Activated CD8-positive, alpha-beta T cell treated with anti-CD3 and anti-CD28 coated beads for 36 hours (primary cell): ENCODE measurements around the gene MMP7. TPM values are rescaled to one million over a fixed set of nuclear protein-coding genes. Genes with fewer than 3 reads are reported as not detected.

Experiments
- ATAC-seq: fragments of 200-7000 bp; cut with Tn5 transposase; one replicate; pipeline ENCODE4 v1.10.0; 2021; ENCODE audit warnings: mild to moderate bottlenecking, moderate library complexity
- CTCF ChIA-PET: fragments of 350-600 bp; sonication (Branson Sonifier 250); formaldehyde crosslinking; loops from one replicate; lab custom pipeline; 2021; ENCODE audit warnings: antibody characterized with exemption; lab: Charles Lee
- POLR2A ChIA-PET: fragments of 350-600 bp; sonication (Branson Sonifier 250); formaldehyde crosslinking; loops from one replicate; lab custom pipeline; 2021; ENCODE audit warnings: antibody characterized with exemption; lab: Charles Lee
- DNase-seq: peaks from one replicate; pipeline ENCODE4 v3.0.0-alpha.2; 2020
- H3K27ac Mint-ChIP-seq: one replicate; pipeline ENCODE4 v1.8.0; 2021; ENCODE audit warnings: mild to moderate bottlenecking, mixed read lengths
- H3K27me3 Mint-ChIP-seq: one replicate; pipeline ENCODE4 v1.8.0; 2021; ENCODE audit warnings: mixed read lengths
- H3K36me3 Mint-ChIP-seq: one replicate; pipeline ENCODE4 v1.8.0; 2021; ENCODE audit warnings: low read depth, mixed read lengths
- H3K4me1 Mint-ChIP-seq: one replicate; pipeline ENCODE4 v1.8.0; 2021; ENCODE audit warnings: low read depth, mixed read lengths
- H3K4me3 Mint-ChIP-seq: one replicate; pipeline ENCODE4 v1.8.0; 2021; ENCODE audit warnings: mild to moderate bottlenecking, moderate library complexity, mixed read lengths
- H3K9me3 Mint-ChIP-seq: one replicate; pipeline ENCODE4 v1.8.0; 2021; ENCODE audit warnings: mixed read lengths
- CTCF ChIP-seq: fragments of 200-600 bp; IDR thresholded peaks from one replicate; pipeline ENCODE4 v1.8.0; 2022; ENCODE audit warnings: antibody characterized with exemption, mild to moderate bottlenecking
- intact Hi-C: fragments of 100-400 bp; cut with micrococcal nuclease; formaldehyde crosslinking; loops from one replicate; pipeline ENCODE4 v1.10.0; 2022
- total RNA-seq, 2 experiments: library from RNA; stranded (reverse); gene quantifications; one replicate each; pipeline ENCODE4 v1.2.3, GENCODE V29; 2021

Gene MMP7
- total RNA-seq, 2 experiments from 2014 or later = not detected

GRCh38 chr11:102552447-102553194, 22.1 kb upstream of the MMP7 start:
- no peak for ATAC-seq
- no peaks in the 10 kb centered on the region for H3K4me1 Mint-ChIP-seq
- no peaks in the 10 kb centered on the region for H3K36me3 Mint-ChIP-seq
- no peaks in the 10 kb centered on the region for H3K9me3 Mint-ChIP-seq
- intact Hi-C loops = no loop called here
- POLR2A ChIA-PET = no interaction called here
- no peak overlapping the region for H3K4me3 Mint-ChIP-seq
- no peaks in the 10 kb centered on the region for H3K27me3 Mint-ChIP-seq
- CTCF ChIA-PET = interaction anchor here (1.0 to 1.2 kb wide), 2 partner anchors 15 to 114 kb away, joined by 3 to 5 read pairs; no protein-coding TSS in a partner anchor
- DNase-seq = no peak
- no peak overlapping the region for H3K27ac Mint-ChIP-seq
- no peak for TF ChIP-seq CTCF

GRCh38 chr11:102552020-102552419, 21.5 kb upstream of the MMP7 start:
- DNase-seq = no peak
- ATAC-seq = no peak
- CTCF ChIA-PET = interaction anchor here (1.2 kb wide), 1 partner anchor 16 kb away, joined by 3 read pairs; no protein-coding TSS in a partner anchor

GRCh38 chr11:102551169-102551781, 20.7 kb upstream of the MMP7 start:
- Mint-ChIP-seq H3K27me3 (no peaks in the 10 kb centered on the region), H3K4me1 (peaks cover 2% of the 10 kb centered on the region), H3K9me3 (no peaks in the 10 kb centered on the region), H3K27ac (no peak overlapping the region), H3K36me3 (no peaks in the 10 kb centered on the region), H3K4me3 (no peak overlapping the region)
- TF ChIP-seq CTCF = no peak
- POLR2A ChIA-PET = no interaction called here
- intact Hi-C loops = no loop called here
- CTCF ChIA-PET = interaction anchor here (1.1 to 2.0 kb wide), 2 partner anchors 55 to 63 kb away, joined by 3 to 5 read pairs; no protein-coding TSS in a partner anchor
- ATAC-seq (no peak), DNase-seq (no peak)

More at GRCh38 chr11:102552020-102552419, 21.5 kb upstream of the MMP7 start:
- no peaks in the 10 kb centered on the region for H3K9me3 Mint-ChIP-seq
- H3K4me1 Mint-ChIP-seq = peaks cover 2% of the 10 kb centered on the region
- no peak for TF ChIP-seq CTCF
- H3K36me3 Mint-ChIP-seq = no peaks in the 10 kb centered on the region
- intact Hi-C loops = no loop called here
- POLR2A ChIA-PET = no interaction called here
- H3K27me3 Mint-ChIP-seq = no peaks in the 10 kb centered on the region
- no peak overlapping the region for H3K27ac Mint-ChIP-seq
- no peak overlapping the region for H3K4me3 Mint-ChIP-seq

- POLR2A ChIA-PET = no interaction called here
- Mint-ChIP-seq H3K27ac (no peak overlapping the region), H3K4me1 (peaks cover 2% of the 10 kb centered on the region)
These were observed 16.4 kb upstream of the MMP7 start for GRCh38 chr11:102546923-102547471.

More at GRCh38 chr11:102546923-102547471, 16.4 kb upstream of the MMP7 start:
- intact Hi-C loops = no loop called here
- CTCF ChIA-PET = interaction anchor here (1.2 kb wide), 2 partner anchors 13 to 67 kb away, joined by 3 to 5 read pairs; no protein-coding TSS in a partner anchor
- ATAC-seq (peak; percentile 20), DNase-seq (peak; percentile 24)
- Mint-ChIP-seq H3K9me3 (no peaks in the 10 kb centered on the region), H3K36me3 (no peaks in the 10 kb centered on the region), H3K27me3 (no peaks in the 10 kb centered on the region), H3K4me3 (no peak overlapping the region)
- no peak for TF ChIP-seq CTCF
